ENCODE results near the gene MYMX. TPM values are rescaled to one million over a fixed set of nuclear protein-coding genes. Genes with fewer than 3 reads are reported as not detected.
"Not testable (repeated sequence)": the region's sequence is repeated elsewhere in the genome, so short reads cannot be mapped to it uniquely, and the experiment has no call there.

MYMX gene
- not detected for total RNA-seq

GRCh38 chr6:44216677-44217331 is at the start of gene MYMX:
TSS of gene MYMX (plus strand) at chr6:44216926. CDS start at chr6:44217472, 546 bp downstream.
- POLR2A ChIA-PET: no interaction called here
- CTCF ChIA-PET: interaction anchor here (0.7 kb wide), 1 partner anchor 545 kb away, joined by 4 read pairs; no protein-coding TSS in a partner anchor

- ChIA-PET CTCF (interaction anchor here (0.7 to 1.0 kb wide), 2 partner anchors 60 to 138 kb away, joined by 3 to 5 read pairs; no protein-coding TSS in a partner anchor), POLR2A (no interaction called here)
Observed at GRCh38 chr6:44167567-44167966, 49.2 kb upstream of the MYMX start.

- ChIA-PET POLR2A (interaction anchor here (0.6 kb wide), 1 partner anchor 29 kb away, joined by 8 read pairs; no protein-coding TSS in a partner anchor), CTCF (interaction anchor here (1.0 kb wide), 1 partner anchor 73 kb away, joined by 3 read pairs; no protein-coding TSS in a partner anchor)
Observed at GRCh38 chr6:44169154-44169553, 47.6 kb upstream of the MYMX start.

- ChIA-PET POLR2A (no interaction called here), CTCF (interaction anchor here (1.0 kb wide), 1 partner anchor 74 kb away, joined by 3 read pairs; no protein-coding TSS in a partner anchor)
Observed at GRCh38 chr6:44169886-44170570, 46.7 kb upstream of the MYMX start.

GRCh38 chr6:44171899-44172546 is 44.7 kb upstream of the MYMX start:
- POLR2A ChIA-PET: interaction anchor here (1.3 kb wide), 1 partner anchor 52 kb away, joined by 6 read pairs; the partner anchor contains the start of gene SLC29A1
- CTCF ChIA-PET: interaction anchor here (0.8 to 3.1 kb wide), 13 partner anchors 9 to 172 kb away, joined by 3 to 18 read pairs (median 5); partner anchors contain the start of gene SLC35B2

GRCh38 chr6:44172731-44173500 is 43.8 kb upstream of the MYMX start:
- POLR2A ChIA-PET: interaction anchor here (1.3 kb wide), 1 partner anchor 51 kb away, joined by 6 read pairs; the partner anchor contains the start of gene SLC29A1

GRCh38 chr6:44176130-44176761 is 40.5 kb upstream of the MYMX start:
- ChIA-PET POLR2A (no interaction called here), CTCF (interaction anchor here (1.5 to 1.6 kb wide), 2 partner anchors 42 to 81 kb away, joined by 3 to 5 read pairs; no protein-coding TSS in a partner anchor)

More at GRCh38 chr6:44172731-44173500, 43.8 kb upstream of the MYMX start:
- CTCF ChIA-PET: interaction anchor here (0.5 to 3.1 kb wide), 18 partner anchors 10 to 1365 kb away, joined by 3 to 18 read pairs (median 4); partner anchors contain the start of gene SLC35B2

GRCh38 chr6:44176762-44177509 is 39.8 kb upstream of the MYMX start:
- POLR2A ChIA-PET: interaction anchor here (0.6 to 0.8 kb wide), 3 partner anchors 70 to 865 kb away, joined by 3 read pairs; partner anchors contain the start of gene HSP90AB1
- CTCF ChIA-PET: interaction anchor here (1.5 to 1.6 kb wide), 2 partner anchors 42 to 80 kb away, joined by 3 to 5 read pairs; no protein-coding TSS in a partner anchor

GRCh38 chr6:44177691-44178423 is 38.9 kb upstream of the MYMX start:
- CTCF ChIA-PET: no interaction called here
- POLR2A ChIA-PET: no interaction called here

- ChIA-PET POLR2A (no interaction called here), CTCF (no interaction called here)
Observed at GRCh38 chr6:44178424-44179071, 38.2 kb upstream of the MYMX start.

GRCh38 chr6:44179072-44179536 is 37.6 kb upstream of the MYMX start:
- CTCF ChIA-PET: no interaction called here
- POLR2A ChIA-PET: no interaction called here

GRCh38 chr6:44179648-44180047 is 37.1 kb upstream of the MYMX start:
- CTCF ChIA-PET: interaction anchor here (1.0 kb wide), 1 partner anchor 83 kb away, joined by 4 read pairs; no protein-coding TSS in a partner anchor
- POLR2A ChIA-PET: no interaction called here

- POLR2A ChIA-PET: interaction anchor here (0.6 kb wide), 2 partner anchors 66 to 514 kb away, joined by 5 to 7 read pairs; partner anchors contain the start of gene HSP90AB1
Observed at GRCh38 chr6:44180406-44180805, 36.3 kb upstream of the MYMX start.

GRCh38 chr6:44180886-44181285 is 35.8 kb upstream of the MYMX start:
- CTCF ChIA-PET: interaction anchor here (1.0 kb wide), 1 partner anchor 85 kb away, joined by 4 read pairs; no protein-coding TSS in a partner anchor
- POLR2A ChIA-PET: interaction anchor here (0.6 kb wide), 2 partner anchors 66 to 514 kb away, joined by 5 to 7 read pairs; partner anchors contain the start of gene HSP90AB1

More at GRCh38 chr6:44180406-44180805, 36.3 kb upstream of the MYMX start:
- CTCF ChIA-PET: interaction anchor here (1.0 kb wide), 1 partner anchor 84 kb away, joined by 4 read pairs; no protein-coding TSS in a partner anchor

- CTCF ChIA-PET, POLR2A ChIA-PET: not testable (repeated sequence)
Observed at GRCh38 chr6:44181784-44182183, 34.9 kb upstream of the MYMX start.

GRCh38 chr6:44182911-44183390 is 33.8 kb upstream of the MYMX start:
- ChIA-PET POLR2A (no interaction called here), CTCF (no interaction called here)
